Gastroesophageal sphincter (tissue), 4 donors: ENCODE results near the gene SMIM28. TPM values are rescaled to one million over a fixed set of nuclear protein-coding genes. Genes with fewer than 3 reads are reported as not detected.

Source experiments
- ATAC-seq: fragments of 150-250 bp; one replicate; pipeline ENCODE4 v1.9.1; 2016; ENCODE audit warnings: mild to moderate bottlenecking, moderate library complexity
- H3K27ac ChIP-seq, 4 donors: fragments of 200-600 bp; sonication (generic) in 3 of 4; 1 replicate in 3 of 4; 2 replicates in 1 of 4; pipeline ENCODE4 v1.5.1; 2016 to 2019
- H3K27me3 ChIP-seq: fragments of 200-600 bp; sonication (generic); one replicate; pipeline ENCODE4 v1.5.1; 2019
- H3K36me3 ChIP-seq, 2 donors: fragments of 200-600 bp; sonication (generic); one replicate each; pipeline ENCODE4 v1.5.1; 2019; ENCODE audit warnings: control low read depth in 1 of 2
- H3K4me1 ChIP-seq, 3 donors: fragments of 200-600 bp; sonication (generic); 1 replicate in 2 of 3; 2 replicates in 1 of 3; pipeline ENCODE4 v1.5.1; 2016 to 2019; ENCODE audit warnings: control low read depth in 2 of 3
- H3K4me3 ChIP-seq, 2 donors: fragments of 200-600 bp; sonication (generic); one replicate each; pipeline ENCODE4 v1.5.1; 2019; ENCODE audit warnings: mild to moderate bottlenecking in 1 of 2, moderate library complexity in 1 of 2
- H3K9me3 ChIP-seq, 3 donors: fragments of 200-600 bp; sonication (generic); one replicate each; pipeline ENCODE4 v1.5.1; 2017 to 2019; ENCODE audit warnings: control low read depth in 2 of 3
- EP300 ChIP-seq: sonication (generic); formaldehyde crosslinking; IDR thresholded peaks from one replicate; pipeline ENCODE4 v1.6.1; 2017; ENCODE audit warnings: antibody characterized with exemption, mild to moderate bottlenecking
- POLR2A ChIP-seq, 2 donors: fragments of 450-650 bp; IDR thresholded peaks; one replicate each; pipeline ENCODE4 v1.6.1; 2017; ENCODE audit warnings: antibody characterized with exemption in 2 of 2, mild to moderate bottlenecking in 2 of 2, moderate library complexity in 1 of 2
- POLR2AphosphoS5 ChIP-seq: sonication (generic); formaldehyde crosslinking; IDR thresholded peaks from one replicate; pipeline ENCODE4 v1.6.1; 2017; ENCODE audit warnings: antibody characterized with exemption
- WGBS, 2 donors: methylation state at CpG; one replicate each; pipeline ENCODE4 v1.1.5; 2018; ENCODE audit warnings: low coverage in 1 of 2; 5-methylcytosine and 5-hydroxymethylcytosine counted together
- total RNA-seq, 4 donors: library from RNA; depleted of rRNA; stranded (reverse); fragments of >200 nt; gene quantifications; one replicate each; pipeline ENCODE4 v1.1.0, GENCODE V29; 2016
- TF ChIP-seq, protein P1 (sequence below), 4 experiments: fragments of 200-600 bp in 2 of 4; fragments of 450-650 bp in 2 of 4; sonication (generic) in 1 of 4; IDR thresholded peaks; one replicate each; pipeline ENCODE4 v1.5.1; 2017 to 2019; ENCODE audit warnings: antibody characterized with exemption in 4 of 4, mild to moderate bottlenecking in 2 of 4, moderate library complexity in 2 of 4

Gene SMIM28
- total RNA-seq, 4 donors from 2014 or later, result 1.5 TPM; not detected in 3

DNA sequence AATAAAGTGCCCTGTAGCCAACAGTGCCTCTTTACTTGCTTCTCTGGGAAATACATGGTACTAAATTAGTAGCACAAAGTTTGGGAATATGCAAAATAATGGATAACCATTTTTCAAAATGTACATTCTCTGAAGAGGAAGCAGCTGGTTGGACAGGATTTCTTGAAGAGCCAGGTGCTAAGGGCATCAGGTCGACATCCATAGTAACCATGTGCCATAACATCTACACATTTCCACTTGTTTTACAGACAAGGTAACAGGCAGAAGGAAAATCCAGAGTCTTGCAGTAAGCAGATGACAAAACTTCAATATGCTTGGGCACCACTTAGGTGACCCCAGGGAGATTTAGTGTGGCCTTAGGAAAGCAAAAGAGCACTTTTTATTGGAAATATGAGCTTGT, 36.5 kb upstream of the SMIM28 start:
- no peak for TF ChIP-seq POLR2A (IDR thresholded peaks at IDR 0.05)
- TF ChIP-seq, protein P1, sequence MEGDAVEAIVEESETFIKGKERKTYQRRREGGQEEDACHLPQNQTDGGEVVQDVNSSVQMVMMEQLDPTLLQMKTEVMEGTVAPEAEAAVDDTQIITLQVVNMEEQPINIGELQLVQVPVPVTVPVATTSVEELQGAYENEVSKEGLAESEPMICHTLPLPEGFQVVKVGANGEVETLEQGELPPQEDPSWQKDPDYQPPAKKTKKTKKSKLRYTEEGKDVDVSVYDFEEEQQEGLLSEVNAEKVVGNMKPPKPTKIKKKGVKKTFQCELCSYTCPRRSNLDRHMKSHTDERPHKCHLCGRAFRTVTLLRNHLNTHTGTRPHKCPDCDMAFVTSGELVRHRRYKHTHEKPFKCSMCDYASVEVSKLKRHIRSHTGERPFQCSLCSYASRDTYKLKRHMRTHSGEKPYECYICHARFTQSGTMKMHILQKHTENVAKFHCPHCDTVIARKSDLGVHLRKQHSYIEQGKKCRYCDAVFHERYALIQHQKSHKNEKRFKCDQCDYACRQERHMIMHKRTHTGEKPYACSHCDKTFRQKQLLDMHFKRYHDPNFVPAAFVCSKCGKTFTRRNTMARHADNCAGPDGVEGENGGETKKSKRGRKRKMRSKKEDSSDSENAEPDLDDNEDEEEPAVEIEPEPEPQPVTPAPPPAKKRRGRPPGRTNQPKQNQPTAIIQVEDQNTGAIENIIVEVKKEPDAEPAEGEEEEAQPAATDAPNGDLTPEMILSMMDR (IDR thresholded peaks at IDR 0.05), result no peak
- TF ChIP-seq EP300, result no peak
- TF ChIP-seq POLR2AphosphoS5, result no peak
- Histone ChIP-seq H3K4me3 (no peak overlapping the region), H3K36me3 (no peaks in the 10 kb centered on the region), H3K27ac (no peak overlapping the region), H3K4me1 (no peaks in the 10 kb centered on the region), H3K9me3 (no peaks in the 10 kb centered on the region), H3K27me3 (no peaks in the 10 kb centered on the region)
- ATAC-seq, result no peak
- 75 to 83% methylated on average over 1 of the region's 1 CpG for WGBS, 2 donors

DNA sequence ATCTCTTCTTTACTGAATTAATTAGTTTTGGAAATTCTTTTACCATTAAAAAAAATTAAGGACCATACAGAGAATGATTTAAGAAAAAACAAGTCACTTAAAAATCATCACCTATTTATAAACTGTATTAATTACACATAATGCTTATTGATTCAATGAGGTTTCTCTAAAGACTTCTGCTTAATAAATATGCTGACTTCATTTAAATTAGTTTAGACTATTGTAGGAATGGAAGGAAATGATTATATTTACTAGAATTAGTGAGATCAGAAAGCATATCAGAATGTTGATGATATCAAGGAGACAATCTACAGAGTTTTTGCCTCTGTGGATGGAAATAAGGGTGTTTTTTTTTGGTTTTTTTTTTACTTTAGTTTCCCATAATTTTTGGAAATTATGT, 34.6 kb upstream of the SMIM28 start:
- ATAC-seq, result no peak
- TF ChIP-seq EP300, result no peak
- TF ChIP-seq POLR2A (IDR thresholded peaks at IDR 0.05), result no peak
- TF ChIP-seq POLR2AphosphoS5, result no peak
- TF ChIP-seq, protein P1 (IDR thresholded peaks at IDR 0.05), result no peak
- Histone ChIP-seq H3K9me3 (no peaks in the 10 kb centered on the region), H3K27ac (no peak overlapping the region), H3K36me3 (no peaks in the 10 kb centered on the region), H3K27me3 (no peaks in the 10 kb centered on the region), H3K4me3 (no peak overlapping the region), H3K4me1 (no peaks in the 10 kb centered on the region)

- Histone ChIP-seq H3K27ac (no peak overlapping the region), H3K27me3 (no peaks in the 10 kb centered on the region), H3K4me3 (no peak overlapping the region), H3K9me3 (no peaks in the 10 kb centered on the region), H3K4me1 (no peaks in the 10 kb centered on the region), H3K36me3 (no peaks in the 10 kb centered on the region)
- TF ChIP-seq POLR2A (IDR thresholded peaks at IDR 0.05), result no peak
- no peak for TF ChIP-seq POLR2AphosphoS5
- 62 to 71% methylated on average over 2 of the region's 2 CpGs for WGBS, 2 donors
- ATAC-seq, result no peak
Measured at GRCh38 chr6:138345565-138346285, 32.0 kb upstream of the SMIM28 start.

GRCh38 chr6:138346302-138347195, 31.2 kb upstream of the SMIM28 start:
- TF ChIP-seq, protein P1 (IDR thresholded peaks at IDR 0.05), result no peak
- TF ChIP-seq POLR2A (IDR thresholded peaks at IDR 0.05) (no peak), POLR2AphosphoS5 (no peak), EP300 (no peak)
- no peaks in the 10 kb centered on the region for H3K27me3 ChIP-seq
- no peak for ATAC-seq
- H3K9me3 ChIP-seq, result no peaks in the 10 kb centered on the region
- H3K4me1 ChIP-seq, result no peaks in the 10 kb centered on the region
- no peak overlapping the region for H3K27ac ChIP-seq
- no peaks in the 10 kb centered on the region for H3K36me3 ChIP-seq
- 36 to 42% methylated on average over 2 of the region's 2 CpGs for whole genome bisulfite sequencing, 2 donors
- no peak overlapping the region for H3K4me3 ChIP-seq

DNA sequence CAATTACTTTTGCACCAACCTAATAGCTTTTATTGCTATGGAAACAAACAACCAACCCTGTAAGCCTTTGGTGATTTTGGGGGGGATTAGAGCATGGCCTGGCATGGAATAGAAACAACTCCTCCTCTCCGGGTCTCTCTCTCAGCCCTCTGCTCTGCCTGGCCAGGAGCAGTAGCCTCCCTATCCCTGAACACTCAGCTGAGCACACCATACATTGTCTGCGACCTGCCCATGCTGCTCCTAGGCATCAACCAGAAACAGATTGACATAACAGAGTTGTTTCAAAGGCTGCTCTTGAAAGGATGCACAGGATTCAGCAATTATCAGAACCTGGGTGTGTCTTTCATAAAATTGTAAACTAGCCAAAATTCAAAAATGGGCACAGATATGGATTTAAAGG, 29.8 kb upstream of the SMIM28 start:
- H3K9me3 ChIP-seq, result no peaks in the 10 kb centered on the region
- no peaks in the 10 kb centered on the region for H3K36me3 ChIP-seq
- no peak overlapping the region for H3K27ac ChIP-seq
- H3K4me1 ChIP-seq, result no peaks in the 10 kb centered on the region
- H3K4me3 ChIP-seq, result no peak overlapping the region
- ATAC-seq, result no peak
- TF ChIP-seq POLR2AphosphoS5, result no peak
- TF ChIP-seq POLR2A (IDR thresholded peaks at IDR 0.05), result no peak
- no peak for TF ChIP-seq EP300
- TF ChIP-seq, protein P1 (IDR thresholded peaks at IDR 0.05), result no peak
- 57 to 60% methylated on average over 1 of the region's 2 CpGs for WGBS, 2 donors
- H3K27me3 ChIP-seq, result no peaks in the 10 kb centered on the region
